ENCODE results near the gene DHX58.

The DHX58 gene

DNA sequence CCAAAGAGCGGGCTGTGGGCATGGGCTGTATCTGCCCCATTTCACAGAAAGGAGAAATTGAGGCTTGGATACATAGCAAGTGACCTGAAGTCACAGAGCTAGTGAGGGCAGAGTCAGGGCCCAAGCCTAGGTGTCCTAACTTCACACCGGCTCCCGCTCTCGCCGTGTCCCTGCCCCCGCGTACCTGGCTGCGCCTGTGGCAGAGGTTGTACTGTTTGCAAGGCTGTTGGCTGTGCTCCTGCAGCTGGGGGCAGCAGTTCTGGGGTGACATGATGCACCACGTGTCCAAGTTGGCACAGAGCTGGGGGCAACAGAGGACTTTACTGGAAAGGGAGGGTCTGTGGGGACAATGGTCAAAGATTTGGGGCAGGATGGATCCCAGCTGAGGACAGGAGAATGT lies 3.4 kb downstream of the DHX58 start:
- no peak for DNase-seq

GRCh38 chr17:42107597-42108576 lies 4.6 kb downstream of the DHX58 start:
- peak; percentile 90 to 91 for DNase-seq

GRCh38 chr17:42107124-42107523 lies 5.4 kb downstream of the DHX58 start:
- no peak for DNase-seq

- DNase-seq, result no peak
Measured at GRCh38 chr17:42106009-42106408, 6.5 kb downstream of the DHX58 start.

DNA sequence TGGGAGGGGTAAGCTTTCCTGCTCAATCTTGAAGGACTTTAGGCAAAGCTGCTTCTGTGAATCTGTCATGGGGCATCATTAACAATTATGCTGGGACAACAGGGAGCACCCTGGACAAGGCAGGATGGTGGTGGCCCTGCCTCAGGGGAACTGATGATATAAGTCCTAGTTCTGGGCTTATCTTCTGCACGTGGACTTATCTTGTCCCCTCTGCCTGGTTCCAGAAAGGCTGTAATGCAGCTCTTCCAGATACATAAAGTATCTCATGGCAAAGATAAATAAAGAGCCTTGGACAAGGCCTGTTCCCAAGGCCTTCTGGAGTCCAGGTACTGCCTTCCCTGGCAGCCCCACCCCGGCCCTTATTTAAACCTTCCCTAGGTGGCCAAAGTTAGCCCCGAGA lies 8.2 kb downstream of the DHX58 start:
- DNase-seq, result no peak

GRCh38 chr17:42103221-42103954 lies 9.1 kb downstream of the DHX58 start:
- no peak for DNase-seq

GRCh38 chr17:42101513-42102292 lies 10.8 kb downstream of the DHX58 start:
- DNase-seq, result peak; percentile 59 to 66

DNA sequence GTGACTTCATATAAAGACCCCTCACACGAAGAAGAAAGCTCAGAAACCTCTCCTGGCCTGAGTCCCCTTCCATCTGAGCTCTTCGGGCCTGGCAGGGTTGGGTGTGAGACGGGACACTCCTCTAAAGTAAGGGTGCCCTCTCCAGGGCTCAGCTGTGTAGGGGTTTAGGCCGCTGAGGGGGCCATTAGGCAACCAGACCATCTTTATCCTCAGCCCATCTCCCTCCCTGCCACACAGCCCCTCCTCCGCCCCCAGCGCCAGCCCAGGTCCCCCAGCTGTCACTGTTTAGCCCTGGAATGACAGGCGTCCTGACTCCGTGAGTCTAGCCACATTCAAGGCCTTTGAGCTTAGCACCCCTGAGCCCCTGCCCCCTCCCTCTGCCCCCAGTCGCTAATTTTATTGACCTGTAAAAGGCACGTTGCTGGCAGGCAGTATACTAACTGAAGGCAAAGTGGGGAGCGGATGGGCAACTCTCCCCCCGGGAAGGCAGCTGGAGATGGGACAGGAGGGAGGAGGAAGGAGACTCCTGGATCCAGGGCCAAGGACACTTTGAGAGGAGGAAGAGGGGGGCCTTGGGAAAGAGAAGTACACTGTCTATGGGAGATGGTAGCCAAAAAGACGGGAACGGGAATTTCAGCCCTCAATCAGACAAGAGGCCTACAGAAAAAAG lies 13.6 kb downstream of the DHX58 start:
- DNase-seq, result no peak

- DNase-seq, result peak; percentile 27 to 53
Measured at GRCh38 chr17:42097691-42098631, 14.6 kb downstream of the DHX58 start, which contains the start of gene ZNF385C. ZNF385C (minus strand) TSS chr17:42098473; CDS start chr17:42063056, 35,417 bp downstream.

DNA sequence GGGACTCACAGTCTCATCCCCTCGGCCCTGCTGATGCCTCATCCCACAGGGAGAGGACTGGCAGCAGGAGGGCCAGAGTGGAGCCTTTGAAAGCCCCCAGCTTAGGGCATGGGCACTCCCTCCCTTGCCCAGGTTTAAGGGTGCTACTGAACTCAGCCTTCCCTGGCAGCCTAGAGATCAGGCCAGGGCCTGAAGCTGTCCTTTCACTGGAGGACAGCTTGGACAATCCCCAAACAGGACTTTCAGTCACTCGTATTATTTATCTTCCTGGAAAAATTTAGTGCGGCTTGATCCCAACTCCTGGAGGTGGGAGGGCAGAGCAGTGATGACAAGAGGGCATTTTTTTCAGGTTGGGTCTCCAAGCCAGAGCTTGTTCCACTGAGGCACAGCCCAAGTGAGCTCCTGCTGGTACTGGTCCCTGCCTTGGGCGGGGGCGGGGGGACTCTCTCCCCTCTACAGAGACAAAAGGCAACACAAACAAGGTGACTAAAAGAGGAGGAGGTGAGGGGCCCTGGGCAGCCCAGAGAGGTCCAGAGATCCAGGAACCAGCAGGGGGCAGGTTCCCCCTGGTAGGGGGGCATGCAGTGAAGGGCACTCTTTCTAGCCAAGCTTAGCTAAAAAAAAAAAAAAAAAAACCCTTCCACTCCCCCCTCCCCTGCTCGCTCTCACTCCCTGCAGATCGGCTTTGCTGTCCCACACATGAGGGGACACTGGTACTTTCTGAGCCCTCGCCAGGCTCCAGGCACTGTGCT lies 16.0 kb downstream of the DHX58 start:
- DNase-seq, result no peak

DNA sequence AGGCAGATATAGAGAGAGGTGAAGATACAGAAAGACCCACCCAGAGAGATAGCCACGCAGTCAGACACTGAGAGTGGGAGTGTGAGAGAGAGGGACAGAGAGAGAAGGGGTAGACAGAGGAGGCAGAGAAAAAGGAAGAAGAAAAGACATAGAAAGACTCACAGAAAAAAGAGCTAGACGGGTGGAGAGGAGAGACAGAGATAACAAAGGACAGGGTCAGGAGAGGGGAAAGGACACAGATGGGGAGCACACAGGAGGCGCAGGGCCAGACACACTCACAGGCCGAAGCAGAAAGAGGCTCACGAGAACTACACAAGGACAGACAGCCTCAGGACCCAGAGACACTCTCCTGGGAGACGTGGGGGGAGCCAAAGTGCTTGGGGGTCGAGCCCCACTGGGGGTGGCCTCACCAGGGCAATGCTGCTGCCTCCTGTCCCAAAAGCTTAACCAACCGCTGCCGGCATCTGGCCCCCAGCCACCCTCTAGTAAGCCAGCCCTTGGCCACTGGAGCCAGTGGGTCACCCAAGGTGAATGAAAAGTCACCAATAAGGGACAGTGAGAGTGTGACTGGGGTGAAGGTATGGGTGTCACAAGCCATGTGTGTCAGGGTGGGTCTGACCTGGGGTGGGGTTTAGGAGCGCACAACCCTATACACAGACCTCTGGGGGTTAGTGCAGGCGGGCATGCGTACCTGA lies 18.0 kb downstream of the DHX58 start:
- DNase-seq, result no peak

DNA sequence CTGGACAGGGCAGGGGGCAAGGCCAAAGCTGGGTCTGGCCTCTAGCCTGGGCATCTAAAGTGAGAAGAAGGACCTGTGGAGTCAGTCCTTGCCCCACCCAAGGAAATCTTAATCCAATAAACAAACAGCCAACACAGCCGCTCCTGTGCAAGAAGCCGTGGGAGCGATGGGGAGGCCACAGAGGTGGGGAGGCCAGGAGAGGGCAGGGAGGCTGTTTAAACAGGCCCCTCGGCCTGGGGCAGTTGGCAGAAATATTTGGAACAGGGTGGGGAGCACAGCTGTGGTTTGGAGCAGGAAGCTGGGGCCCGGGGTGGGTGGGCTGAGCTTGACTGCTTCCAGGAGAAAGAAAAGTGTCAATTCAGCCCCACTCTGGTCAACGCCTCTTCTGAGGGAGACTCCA lies 19.6 kb downstream of the DHX58 start:
- no peak for DNase-seq

GRCh38 chr17:42090964-42091790 lies 21.3 kb downstream of the DHX58 start:
- no peak for DNase-seq

- DNase-seq, result no peak
Measured at GRCh38 chr17:42088736-42089135, 23.8 kb downstream of the DHX58 start.

GRCh38 chr17:42087736-42088705 lies 24.5 kb downstream of the DHX58 start:
- no peak for DNase-seq

- DNase-seq, result no peak
Measured at GRCh38 chr17:42087042-42087701, 25.3 kb downstream of the DHX58 start.

- DNase-seq, result no peak
Measured at GRCh38 chr17:42081516-42082129, 30.9 kb downstream of the DHX58 start.

Data from CD4-positive, alpha-beta T cell treated with Interleukin-1 beta for 1 hour (primary cell).